Measurements from ENCODE around the gene CYP27A1. TPM values are rescaled to one million over a fixed set of nuclear protein-coding genes. Genes with fewer than 3 reads are reported as not detected.

The CYP27A1 gene
- total and polyA plus RNA-seq, 2 of the 8 experiments (the other 6 are each of a cell fraction or from before 2014, with no cell fraction given) = 5.4 to 14.7 TPM

- TF ChIP-seq CHD7 (IDR thresholded peaks at IDR 0.05; ENCODE audit: insufficient replicate concordance, low read length) (no peak), BRCA1 (IDR thresholded peaks at IDR 0.05; ENCODE audit: low read depth, low read length) (no peak), RNF2 (IDR thresholded peaks at IDR 0.05; ENCODE audit: borderline replicate concordance, low read depth, low read length, missing control alignments, poor library complexity, severe bottlenecking) (no peak), SP2 (IDR thresholded peaks at IDR 0.05; ENCODE audit: low read length) (no peak), SP1 (IDR thresholded peaks at IDR 0.05; ENCODE audit: low read depth, low read length) (no peak), BACH1 (IDR thresholded peaks at IDR 0.05; ENCODE audit: low read length) (no peak), SUZ12 (IDR thresholded peaks at IDR 0.05; ENCODE audit: low read length) (no peak), MAX (IDR thresholded peaks at IDR 0.05) (no peak), SIN3A (conservative IDR thresholded peaks at IDR 0.05 in 1 of 2, IDR thresholded peaks at IDR 0.05 in 1 of 2; ENCODE audit: low read depth in 1 of 2, low read length in 2 of 2) (no peak), NRF1 (IDR thresholded peaks at IDR 0.05; ENCODE audit: low read depth, low read length) (no peak)
Measured at GRCh38 chr2:218814540-218815243, 32.7 kb downstream of the CYP27A1 start (continued).
